HCT116 (cell line): ENCODE results near the gene NEMP2. TPM values are rescaled to one million over a fixed set of nuclear protein-coding genes. Genes with fewer than 3 reads are reported as not detected.

Experiments
- ATAC-seq: fragments of 200-7000 bp; cut with Tn5 transposase; 2 replicates; pipeline ENCODE4 v1.9.1; 2020; ENCODE audit warnings: mild to moderate bottlenecking, moderate library complexity
- BruUV-seq: library from RNA; stranded (reverse); fragments of 400-500 nt; replicated peaks from 2 replicates; lab custom pipeline; 2021; lab: Mats Ljungman, UMichigan
- CTCF ChIA-PET: fragments of 300-600 bp; sonication (Branson Sonifier 250); formaldehyde crosslinking; loops from one replicate; lab custom pipeline; 2021; ENCODE audit warnings: antibody characterized with exemption; lab: Charles Lee
- POLR2A ChIA-PET: fragments of 300-600, 350-600 bp; sonication (Branson Sonifier 250); formaldehyde crosslinking; loops from one replicate; lab custom pipeline; 2021; ENCODE audit warnings: antibody characterized with exemption; lab: Charles Lee
- RAD21 ChIA-PET, 2 experiments: fragments of 300-600 bp; sonication (Branson Sonifier 250); formaldehyde crosslinking; loops; one replicate each; lab custom pipeline; 2023; ENCODE audit warnings: low total read pairs in 2 of 2; ENCODE audit not compliant: uncharacterized antibody in 2 of 2, unreplicated experiment in 2 of 2, low non-redundant PET in 1 of 2; lab: Charles Lee
- DNase-seq: peaks from one replicate; pipeline ENCODE4 v3.0.0-alpha.2; 2010; ENCODE audit warnings: low read depth, low spot score
- H2AFZ ChIP-seq: fragments of 200-600 bp; shearing (Covaris generic), sonication (generic); 2 replicates; pipeline ENCODE4 v1.6.1; 2017; ENCODE audit warnings: low read depth, mixed run types, mixed read lengths, antibody characterized with exemption, low read length; ENCODE audit not compliant: poor library complexity, severe bottlenecking
- H3K27ac ChIP-seq: 2 replicates; pipeline ENCODE4 v1.5.1; 2012; ENCODE audit warnings: low read depth, low read length
- H3K27me3 ChIP-seq: fragments of 200-600 bp; sonication (generic); 2 replicates; pipeline ENCODE4 v1.6.1; 2016; ENCODE audit warnings: mixed run types, low read length, mixed read lengths; ENCODE audit not compliant: insufficient read depth
- H3K36me3 ChIP-seq, 2 experiments: fragments of 200-500 bp in 1 of 2; fragments of 200-600 bp in 1 of 2; sonication (Bioruptor generic) in 1 of 2; sonication (generic) in 1 of 2; 2 replicates each; pipeline versions ENCODE4 v1.5.1 to v1.6.1; 2014 to 2016; ENCODE audit warnings: low read length in 2 of 2, inconsistent platforms in 1 of 2, mixed read lengths in 1 of 2, mixed run types in 1 of 2; ENCODE audit not compliant: insufficient read depth in 2 of 2, control insufficient read depth in 1 of 2
- H3K4me1 ChIP-seq, 2 experiments: fragments of 200-600 bp in 1 of 2; sonication (generic) in 1 of 2; 2 replicates each; pipeline versions ENCODE4 v1.5.1 to v1.6.1; 2012 to 2017; ENCODE audit warnings: low read length in 2 of 2, inconsistent platforms in 1 of 2, mild to moderate bottlenecking in 1 of 2, mixed read lengths in 1 of 2, mixed run types in 1 of 2, moderate library complexity in 1 of 2; ENCODE audit not compliant: insufficient read depth in 2 of 2, control insufficient read depth in 1 of 2
- H3K4me2 ChIP-seq: fragments of 200-600 bp; sonication (generic); 2 replicates; pipeline ENCODE4 v1.6.1; 2017; ENCODE audit warnings: mixed run types, low read length, mixed read lengths
- H3K4me3 ChIP-seq, 2 experiments: fragments of 200-600 bp in 1 of 2; sonication (generic) in 1 of 2; replicated peaks in 1 of 2; 2 replicates each; pipeline ENCODE4 v1.5.1; 2011 to 2016; ENCODE audit warnings: low read length in 2 of 2, control low read depth in 1 of 2, low read depth in 1 of 2, mild to moderate bottlenecking in 1 of 2, mixed read lengths in 1 of 2, mixed run types in 1 of 2
- H3K79me2 ChIP-seq: fragments of 200-600 bp; sonication (generic); 2 replicates; pipeline ENCODE4 v1.6.1; 2017; ENCODE audit warnings: mild to moderate bottlenecking, mixed run types, low read length, moderate library complexity, mixed read lengths; ENCODE audit not compliant: insufficient read depth
- H3K9ac ChIP-seq: fragments of 200-600 bp; sonication (generic); 2 replicates; pipeline ENCODE4 v1.6.1; 2016; ENCODE audit warnings: low read length, mixed read lengths
- H3K9me2 ChIP-seq: fragments of 200-600 bp; sonication (generic), shearing (Covaris generic); 2 replicates; pipeline ENCODE4 v1.6.1; 2017; ENCODE audit warnings: mixed run types, mild to moderate bottlenecking, moderate library complexity; ENCODE audit not compliant: insufficient read depth
- H3K9me3 ChIP-seq, 2 experiments: fragments of 200-500 bp in 1 of 2; fragments of 200-600 bp in 1 of 2; sonication (Bioruptor generic) in 1 of 2; sonication (generic) in 1 of 2; 2 replicates each; pipeline ENCODE4 v1.6.1; 2014 to 2017; ENCODE audit warnings: low read length in 2 of 2, mixed read lengths in 2 of 2, inconsistent platforms in 1 of 2, low read depth in 1 of 2, mild to moderate bottlenecking in 1 of 2, mixed run types in 1 of 2, moderate library complexity in 1 of 2; ENCODE audit not compliant: control insufficient read depth in 1 of 2, insufficient read depth in 1 of 2
- H4K20me1 ChIP-seq: fragments of 200-600 bp; sonication (generic), shearing (Covaris generic); 2 replicates; pipeline ENCODE4 v1.6.1; 2017; ENCODE audit warnings: mixed run types, mild to moderate bottlenecking, moderate library complexity; ENCODE audit not compliant: insufficient read depth
- CEBPB ChIP-seq: IDR thresholded peaks from 2 replicates; pipeline ENCODE4 v1.6.1; 2012; ENCODE audit warnings: low read depth
- FOSL1 ChIP-seq: IDR thresholded peaks from 2 replicates; pipeline ENCODE4 v1.6.1; 2012; ENCODE audit warnings: low read depth
- MAX ChIP-seq: IDR thresholded peaks from 2 replicates; pipeline ENCODE4 v1.6.1; 2012
- RAD21 ChIP-seq: IDR thresholded peaks from 2 replicates; pipeline ENCODE4 v1.6.1; 2012; ENCODE audit warnings: low read depth, mild to moderate bottlenecking
- SP1 ChIP-seq: IDR thresholded peaks from 2 replicates; pipeline ENCODE4 v1.6.1; 2012; ENCODE audit warnings: low read depth
- YY1 ChIP-seq: IDR thresholded peaks from 2 replicates; pipeline ENCODE4 v1.6.1; 2011; ENCODE audit warnings: low read length, low read depth, moderate library complexity, mild to moderate bottlenecking; ENCODE audit not compliant: insufficient replicate concordance; ENCODE audit errors: extremely low read depth
- ZNF274 ChIP-seq: fragments of 200-500 bp; sonication (Bioruptor generic); IDR thresholded peaks from 2 replicates; pipeline ENCODE4 v1.6.1; 2014; ENCODE audit warnings: mild to moderate bottlenecking, low read depth, low read length, inconsistent platforms
- intact Hi-C: fragments of 100-400 bp; cut with micrococcal nuclease; formaldehyde crosslinking; loops from 2 replicates; pipeline ENCODE4 v1.10.0; 2022
- total RNA-seq: library from RNA; stranded (reverse); gene quantifications from one replicate; pipeline ENCODE4 v1.2.1, GENCODE V29; 2021; ENCODE audit not compliant: unreplicated experiment
- TF ChIP-seq, protein P1 (sequence below), 3 experiments: fragments of 200-600 bp in 1 of 3; sonication (generic) in 1 of 3; IDR thresholded peaks in 2 of 3; conservative IDR thresholded peaks in 1 of 3; 2 replicates each; pipeline ENCODE4 v1.5.1; 2012 to 2017; ENCODE audit warnings: low read depth in 2 of 3, low read length in 2 of 3, antibody characterized with exemption in 1 of 3, borderline replicate concordance in 1 of 3, control low read depth in 1 of 3, mild to moderate bottlenecking in 1 of 3, mixed read lengths in 1 of 3, mixed run types in 1 of 3, moderate library complexity in 1 of 3; ENCODE audit not compliant: insufficient read depth in 1 of 3
- TF ChIP-seq, protein P2 (sequence below): IDR thresholded peaks from 2 replicates; pipeline ENCODE4 v1.6.1; 2012

The NEMP2 gene
- total RNA-seq, 1 experiment from 2014 or later = 8.6 TPM

DNA sequence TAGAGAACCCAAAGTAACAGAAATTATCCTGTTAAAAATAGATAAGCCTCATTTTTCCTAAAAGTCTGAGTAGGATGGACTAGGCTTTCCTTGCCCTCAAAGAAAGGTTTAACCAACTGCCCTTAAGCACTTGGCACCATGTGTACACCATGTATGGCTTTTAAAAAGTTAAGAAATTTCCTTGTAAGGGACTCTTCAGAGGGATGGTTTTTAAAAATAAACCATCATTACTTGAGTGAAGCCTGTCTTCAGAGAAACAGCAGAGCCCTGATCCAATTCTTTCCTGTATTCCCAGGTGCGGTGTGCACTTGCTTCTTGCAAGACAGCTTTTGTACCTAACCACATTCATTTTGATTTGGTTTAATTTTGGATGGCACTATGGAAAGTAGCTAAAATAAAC, 1.1 kb upstream of the NEMP2 start:
- peak overlapping the region; percentile 75 for H3K9ac ChIP-seq
- no TSS peak for BruUV-seq

GRCh38 chr2:190535121-190535439, 558 bp upstream of the NEMP2 start:
- Histone ChIP-seq H3K4me1 (peaks cover 8 to 37% of the 10 kb centered on the region in 2 experiments; a peak in 3 of 4 replicates), H3K79me2 (peaks cover 7% of the 10 kb centered on the region; the same call in 1 of the 2 replicates), H2AFZ (no peak overlapping the region), H3K27me3 (no peaks in the 10 kb centered on the region), H3K4me3 (peak overlapping the region; percentile 62 to 69), H3K9me3 (peaks cover 4 to 25% of the 10 kb centered on the region in 2 experiments; a peak in 1 of 4 replicates), H4K20me1 (no peaks in the 10 kb centered on the region), H3K4me2 (peak overlapping the region; percentile 87), H3K9ac (peak overlapping the region; percentile 75)
- CTCF ChIA-PET = no interaction called here
- RAD21 ChIA-PET = no interaction called here
- intact Hi-C loops = loop anchor here (2.0 kb wide), 1 partner anchor 72 kb away; no protein-coding TSS in a partner anchor
- no peak for ATAC-seq
- TF ChIP-seq MAX (no peak), FOSL1 (no peak), YY1 (no peak), ZNF274 (no peak), SP1 (no peak), RAD21 (no peak), CEBPB (no peak)
- TF ChIP-seq, protein P1, sequence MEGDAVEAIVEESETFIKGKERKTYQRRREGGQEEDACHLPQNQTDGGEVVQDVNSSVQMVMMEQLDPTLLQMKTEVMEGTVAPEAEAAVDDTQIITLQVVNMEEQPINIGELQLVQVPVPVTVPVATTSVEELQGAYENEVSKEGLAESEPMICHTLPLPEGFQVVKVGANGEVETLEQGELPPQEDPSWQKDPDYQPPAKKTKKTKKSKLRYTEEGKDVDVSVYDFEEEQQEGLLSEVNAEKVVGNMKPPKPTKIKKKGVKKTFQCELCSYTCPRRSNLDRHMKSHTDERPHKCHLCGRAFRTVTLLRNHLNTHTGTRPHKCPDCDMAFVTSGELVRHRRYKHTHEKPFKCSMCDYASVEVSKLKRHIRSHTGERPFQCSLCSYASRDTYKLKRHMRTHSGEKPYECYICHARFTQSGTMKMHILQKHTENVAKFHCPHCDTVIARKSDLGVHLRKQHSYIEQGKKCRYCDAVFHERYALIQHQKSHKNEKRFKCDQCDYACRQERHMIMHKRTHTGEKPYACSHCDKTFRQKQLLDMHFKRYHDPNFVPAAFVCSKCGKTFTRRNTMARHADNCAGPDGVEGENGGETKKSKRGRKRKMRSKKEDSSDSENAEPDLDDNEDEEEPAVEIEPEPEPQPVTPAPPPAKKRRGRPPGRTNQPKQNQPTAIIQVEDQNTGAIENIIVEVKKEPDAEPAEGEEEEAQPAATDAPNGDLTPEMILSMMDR (IDR thresholded peaks at IDR 0.05 in 2 of 3, conservative IDR thresholded peaks at IDR 0.05 in 1 of 3; ENCODE audit: borderline replicate concordance in 1 of 3, insufficient read depth in 1 of 3, low read depth in 2 of 3, low read length in 2 of 3) = no peak
- TF ChIP-seq, protein P2, sequence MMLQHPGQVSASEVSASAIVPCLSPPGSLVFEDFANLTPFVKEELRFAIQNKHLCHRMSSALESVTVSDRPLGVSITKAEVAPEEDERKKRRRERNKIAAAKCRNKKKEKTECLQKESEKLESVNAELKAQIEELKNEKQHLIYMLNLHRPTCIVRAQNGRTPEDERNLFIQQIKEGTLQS = no peak
- TF ChIP-seq, all 23 proteins: peak for 0
- Histone ChIP-seq H3K27ac (peak overlapping the region; percentile 70), H3K36me3 (peaks cover 0 to 5% of the 10 kb centered on the region in 2 experiments; a peak in 1 of 4 replicates), H3K9me2 (no peaks in the 10 kb centered on the region)
- POLR2A ChIA-PET = no interaction called here
- no peak for DNase-seq
- TSS peak; percentile 79 for BruUV-seq

More for the DNA sequence above, 1.1 kb upstream of the NEMP2 start:
- Histone ChIP-seq H3K36me3 (peaks cover 0 to 7% of the 10 kb centered on the region in 2 experiments; a peak in 1 of 4 replicates), H3K4me2 (peak overlapping the region; percentile 87), H3K4me1 (peaks cover 8 to 32% of the 10 kb centered on the region in 2 experiments; a peak in 3 of 4 replicates), H4K20me1 (no peaks in the 10 kb centered on the region), H3K9me3 (peaks cover 7 to 28% of the 10 kb centered on the region in 2 experiments; a peak in 1 of 4 replicates), H3K4me3 (peak overlapping the region; percentile 62 to 69), H3K27ac (no peak overlapping the region; the same call in 1 of the 2 replicates), H3K9me2 (no peaks in the 10 kb centered on the region), H3K27me3 (no peaks in the 10 kb centered on the region), H2AFZ (no peak overlapping the region), H3K79me2 (peaks cover 7% of the 10 kb centered on the region; the same call in 1 of the 2 replicates)
- RAD21 ChIA-PET = no interaction called here
- CTCF ChIA-PET = no interaction called here
- ATAC-seq (no peak), DNase-seq (no peak)
- intact Hi-C loops = loop anchor here (2.0 kb wide), 1 partner anchor 71 kb away; no protein-coding TSS in a partner anchor
- POLR2A ChIA-PET = no interaction called here
- TF ChIP-seq SP1 = peak; percentile 6; the same call in 1 of the 2 replicates
- no peak for TF ChIP-seq MAX
